GM12891 (cell line): ENCODE measurements around the gene ZKSCAN4.

ENCODE experiments used
- DNase-seq: peaks from one replicate; pipeline ENCODE4 v3.0.0; 2011; ENCODE audit warnings: low spot score; ENCODE audit not compliant: insufficient read length
- FAIRE-seq: peaks from 2 replicates; lab custom pipeline; 2011; peaks lifted over from hg19 to GRCh38; lab: Jason Lieb, UNC
- PAX5 ChIP-seq: IDR thresholded peaks from 2 replicates; pipeline ENCODE4 v1.6.1; 2011; ENCODE audit warnings: low read length, moderate library complexity, mild to moderate bottlenecking; ENCODE audit not compliant: insufficient read depth, severe bottlenecking
- POLR2A ChIP-seq: IDR thresholded peaks from 2 replicates; pipeline ENCODE4 v1.6.1; 2011; ENCODE audit warnings: low read depth, low read length, control low read depth
- POLR2AphosphoS5 ChIP-seq: IDR thresholded peaks from 2 replicates; pipeline ENCODE4 v1.6.1; 2011; ENCODE audit warnings: low read depth, low read length, control low read depth
- POU2F2 ChIP-seq: IDR thresholded peaks from 2 replicates; pipeline ENCODE4 v1.6.1; 2011; ENCODE audit warnings: low read depth, mild to moderate bottlenecking, control low read depth, low read length, moderate library complexity
- SPI1 ChIP-seq: IDR thresholded peaks from 2 replicates; pipeline ENCODE4 v1.6.1; 2011; ENCODE audit warnings: low read depth, low read length, control low read depth
- TAF1 ChIP-seq: IDR thresholded peaks from 2 replicates; pipeline ENCODE4 v1.6.1; 2011; ENCODE audit warnings: low read depth, low read length, control low read depth

Gene ZKSCAN4

DNA sequence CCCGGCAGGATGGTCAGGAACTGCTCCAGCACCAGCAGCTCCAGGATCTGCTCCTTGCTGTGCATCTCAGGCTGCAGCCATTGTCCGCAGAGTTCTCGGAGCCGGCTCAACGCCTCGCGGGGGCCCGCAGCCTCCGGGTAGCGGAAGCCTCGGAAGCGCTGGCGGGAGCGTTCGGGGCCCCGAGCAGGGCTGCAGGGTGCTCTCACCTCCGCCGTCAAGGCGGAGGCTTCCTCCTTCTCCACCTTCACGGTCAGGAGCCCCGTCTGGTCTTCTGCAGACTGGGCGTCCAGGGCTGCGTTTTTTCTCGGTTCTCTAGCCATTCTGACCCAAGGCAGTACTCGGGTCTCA, 434 bp downstream of the ZKSCAN4 start:
- no peak for FAIRE-seq
- no peak for DNase-seq
- no peak for TF ChIP-seq POLR2A
- no peak for TF ChIP-seq POU2F2
- TF ChIP-seq POLR2AphosphoS5 = no peak
- no peak for TF ChIP-seq TAF1
- TF ChIP-seq SPI1 = no peak
- no peak for TF ChIP-seq PAX5

- no peak for FAIRE-seq
- no peak for DNase-seq
- TF ChIP-seq PAX5 (no peak), POLR2A (no peak), SPI1 (no peak), POU2F2 (no peak), TAF1 (no peak), POLR2AphosphoS5 (no peak)
Observed at GRCh38 chr6:28250747-28251146, 1.3 kb downstream of the ZKSCAN4 start.

DNA sequence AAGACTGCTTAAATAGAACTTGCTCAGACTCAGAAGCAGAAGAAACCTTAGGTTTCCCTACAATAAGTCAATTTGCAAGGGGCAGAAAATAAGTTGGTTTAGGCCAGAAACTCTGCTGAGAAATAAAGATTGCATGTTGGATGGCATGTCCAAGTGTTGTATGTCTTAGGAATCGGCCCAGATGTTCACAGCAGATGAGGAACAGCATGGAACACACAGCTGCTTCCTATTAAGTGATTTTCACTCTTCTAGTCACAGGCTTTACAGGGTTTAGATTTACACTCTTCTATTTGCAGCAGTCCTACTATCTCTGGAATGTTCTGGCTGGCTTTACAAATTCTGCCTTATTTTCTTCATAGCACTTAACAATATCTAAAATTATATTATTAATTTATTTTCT, 3.2 kb downstream of the ZKSCAN4 start:
- FAIRE-seq (no peak), DNase-seq (no peak)
- TF ChIP-seq POLR2A (no peak), POLR2AphosphoS5 (no peak)

DNA sequence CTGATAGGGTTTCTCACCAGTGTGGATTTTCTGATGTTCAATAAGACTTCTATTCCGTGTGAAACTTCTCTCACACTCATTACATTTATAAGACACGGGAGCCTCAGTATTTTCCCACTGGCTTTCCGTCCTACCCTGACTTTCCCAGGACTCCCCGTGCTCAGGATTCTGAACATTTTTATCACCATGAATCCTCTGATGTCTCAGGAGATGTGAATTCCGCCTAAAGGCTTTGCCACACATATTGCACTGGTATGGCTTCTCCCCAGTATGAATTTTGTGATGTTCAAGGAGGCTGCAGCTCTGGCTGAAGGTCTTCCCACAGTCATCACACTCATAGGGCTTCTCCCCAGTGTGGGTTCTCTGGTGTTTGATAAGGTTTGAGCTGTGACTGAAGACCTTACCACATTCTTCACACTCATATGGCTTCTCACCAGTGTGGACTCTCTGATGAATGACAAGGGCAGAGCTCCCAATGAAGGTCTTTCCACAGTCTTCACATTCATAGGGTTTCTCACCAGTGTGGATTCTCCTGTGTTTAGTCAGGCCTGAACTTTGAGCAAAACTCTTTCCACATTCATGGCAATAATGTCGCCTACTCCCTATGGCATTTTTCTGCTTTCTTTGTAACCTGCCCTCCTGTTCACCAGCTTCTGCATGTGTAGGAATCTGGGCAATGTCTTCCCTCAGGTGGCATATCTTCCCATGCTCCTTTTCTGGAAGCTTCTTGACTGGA, 6.7 kb downstream of the ZKSCAN4 start:
- no peak for TF ChIP-seq POLR2AphosphoS5
- TF ChIP-seq TAF1 = no peak
- TF ChIP-seq POU2F2 = no peak
- no peak for TF ChIP-seq POLR2A
- TF ChIP-seq SPI1 = no peak
- no peak for TF ChIP-seq PAX5
- no peak for FAIRE-seq
- no peak for DNase-seq

- no peak for DNase-seq
- TF ChIP-seq TAF1 (no peak), SPI1 (no peak), POU2F2 (no peak), PAX5 (no peak), POLR2A (no peak), POLR2AphosphoS5 (no peak)
- FAIRE-seq = no peak
Observed at GRCh38 chr6:28243946-28244345, 8.1 kb downstream of the ZKSCAN4 start.

GRCh38 chr6:28240471-28240870, 11.6 kb downstream of the ZKSCAN4 start:
- TF ChIP-seq SPI1 (no peak), POLR2AphosphoS5 (no peak), POLR2A (no peak), POU2F2 (no peak), TAF1 (no peak), PAX5 (no peak)
- no peak for DNase-seq
- no peak for FAIRE-seq

DNA sequence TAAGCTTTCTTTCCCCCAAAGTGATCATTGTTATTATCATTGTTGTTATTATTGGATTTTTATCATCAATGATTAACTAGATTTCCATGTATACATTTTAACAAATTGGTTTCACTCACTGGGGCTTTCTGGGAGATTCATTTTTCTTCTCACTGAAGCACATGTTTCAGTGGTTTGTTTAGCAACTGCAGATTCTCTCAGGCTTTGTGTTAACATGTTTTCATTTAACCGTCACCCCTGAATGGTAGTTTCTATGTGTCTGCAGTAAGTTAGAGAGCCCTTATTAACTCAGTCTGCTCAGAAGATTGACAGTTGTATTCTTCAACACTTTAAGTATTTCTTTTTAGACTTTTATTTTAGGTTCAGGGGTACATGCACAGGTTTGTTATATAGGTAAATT, 12.4 kb downstream of the ZKSCAN4 start:
- TF ChIP-seq POU2F2 = no peak
- no peak for TF ChIP-seq POLR2A
- TF ChIP-seq SPI1 = no peak
- no peak for TF ChIP-seq TAF1
- no peak for TF ChIP-seq POLR2AphosphoS5
- no peak for TF ChIP-seq PAX5
- DNase-seq = no peak
- no peak for FAIRE-seq

DNA sequence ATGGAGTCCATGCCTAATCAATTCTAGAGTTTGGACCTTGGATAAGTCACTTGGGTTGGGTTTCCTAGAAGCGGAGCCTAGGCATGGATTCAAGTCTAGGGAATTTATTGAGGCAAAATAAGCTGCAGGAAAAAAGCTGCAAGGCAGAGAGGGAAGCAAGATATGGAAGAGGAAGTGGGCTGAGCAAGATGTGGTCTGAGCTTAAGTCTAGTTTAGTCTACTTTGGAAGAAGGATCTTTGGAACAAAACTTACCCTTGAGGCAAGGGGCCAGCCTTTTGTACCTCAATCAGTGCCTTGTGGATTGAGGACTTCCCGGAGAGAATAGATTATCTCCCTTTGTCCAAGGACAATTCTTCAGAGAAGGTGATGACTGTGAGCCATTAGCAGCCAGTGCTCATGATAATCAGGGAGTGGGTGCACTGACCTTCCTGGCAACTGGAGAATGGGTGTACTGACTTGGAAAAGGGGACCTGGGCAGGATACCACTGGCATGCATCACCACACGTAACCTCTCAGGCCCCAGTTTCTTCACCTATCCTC, 16.1 kb downstream of the ZKSCAN4 start:
- TF ChIP-seq POLR2A (no peak; the same call in 1 of the 2 replicates), SPI1 (0 out of 2 replicates have a peak, but pooled peaks have one; percentile 27), POU2F2 (no peak), PAX5 (no peak), TAF1 (no peak), POLR2AphosphoS5 (no peak)
- DNase-seq (no peak), FAIRE-seq (no peak)

- TF ChIP-seq POLR2A (no peak), POLR2AphosphoS5 (no peak), POU2F2 (no peak), SPI1 (no peak), TAF1 (no peak), PAX5 (no peak)
- DNase-seq (no peak), FAIRE-seq (no peak)
Observed at GRCh38 chr6:28232785-28233184, 19.3 kb downstream of the ZKSCAN4 start.
